Measurements from ENCODE around the gene GNG2.

GNG2 gene

DNA sequence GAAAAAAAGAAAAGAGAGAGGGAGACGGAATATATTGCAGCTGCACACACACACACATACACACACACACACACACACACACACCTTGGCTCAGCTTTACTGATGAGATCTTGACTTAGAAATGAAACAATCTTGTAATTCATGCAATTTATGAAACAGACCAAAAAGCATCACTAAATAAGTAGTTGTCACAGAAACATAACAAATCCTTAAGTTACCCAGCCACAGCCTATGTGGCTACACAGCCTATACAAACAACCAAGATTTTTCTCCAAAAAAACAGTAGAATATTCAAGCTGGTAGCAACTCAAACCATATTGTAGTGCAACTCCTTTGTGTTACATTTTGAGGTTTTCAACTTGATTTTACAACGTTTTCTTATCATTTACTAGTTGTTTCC is 37.9 kb upstream of the GNG2 start:
- Histone ChIP-seq H4K20me1 (ENCODE audit: insufficient read depth, low read length) (no peaks in the 10 kb centered on the region), H2AFZ (ENCODE audit: low read depth, low read length) (no peak overlapping the region), H3K27ac (ENCODE audit: low read length) (no peak overlapping the region), H3K4me2 (ENCODE audit: insufficient read depth, low read length) (no peak overlapping the region), H3K9ac (ENCODE audit: low read depth, low read length) (no peak overlapping the region), H3K9me3 (ENCODE audit: insufficient read depth, low read length, severe bottlenecking) (no peaks in the 10 kb centered on the region), H3K79me2 (ENCODE audit: insufficient read depth, low read length) (no peaks in the 10 kb centered on the region), H3K36me3 (ENCODE audit: insufficient read depth, low read length) (no peaks in the 10 kb centered on the region), H3K4me1 (ENCODE audit: insufficient read depth, low read length) (peaks cover 17% of the 10 kb centered on the region), H3K27me3 (ENCODE audit: insufficient read depth, low read length, poor library complexity) (no peaks in the 10 kb centered on the region), H3K4me3 (ENCODE audit: low read depth in 1 of 2, low read length in 2 of 2) (no peak overlapping the region)
- TF ChIP-seq, protein P1, sequence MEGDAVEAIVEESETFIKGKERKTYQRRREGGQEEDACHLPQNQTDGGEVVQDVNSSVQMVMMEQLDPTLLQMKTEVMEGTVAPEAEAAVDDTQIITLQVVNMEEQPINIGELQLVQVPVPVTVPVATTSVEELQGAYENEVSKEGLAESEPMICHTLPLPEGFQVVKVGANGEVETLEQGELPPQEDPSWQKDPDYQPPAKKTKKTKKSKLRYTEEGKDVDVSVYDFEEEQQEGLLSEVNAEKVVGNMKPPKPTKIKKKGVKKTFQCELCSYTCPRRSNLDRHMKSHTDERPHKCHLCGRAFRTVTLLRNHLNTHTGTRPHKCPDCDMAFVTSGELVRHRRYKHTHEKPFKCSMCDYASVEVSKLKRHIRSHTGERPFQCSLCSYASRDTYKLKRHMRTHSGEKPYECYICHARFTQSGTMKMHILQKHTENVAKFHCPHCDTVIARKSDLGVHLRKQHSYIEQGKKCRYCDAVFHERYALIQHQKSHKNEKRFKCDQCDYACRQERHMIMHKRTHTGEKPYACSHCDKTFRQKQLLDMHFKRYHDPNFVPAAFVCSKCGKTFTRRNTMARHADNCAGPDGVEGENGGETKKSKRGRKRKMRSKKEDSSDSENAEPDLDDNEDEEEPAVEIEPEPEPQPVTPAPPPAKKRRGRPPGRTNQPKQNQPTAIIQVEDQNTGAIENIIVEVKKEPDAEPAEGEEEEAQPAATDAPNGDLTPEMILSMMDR (IDR thresholded peaks at IDR 0.05; ENCODE audit: borderline replicate concordance, extremely low read depth, low read length, poor library complexity, severe bottlenecking): no peak
- TF ChIP-seq EZH2 (IDR thresholded peaks at IDR 0.05; ENCODE audit: borderline replicate concordance, low read depth, low read length, severe bottlenecking): no peak
- DNase-seq (no peak), ATAC-seq (ENCODE audit: insufficient read depth, low read depth) (no peak)

DNA sequence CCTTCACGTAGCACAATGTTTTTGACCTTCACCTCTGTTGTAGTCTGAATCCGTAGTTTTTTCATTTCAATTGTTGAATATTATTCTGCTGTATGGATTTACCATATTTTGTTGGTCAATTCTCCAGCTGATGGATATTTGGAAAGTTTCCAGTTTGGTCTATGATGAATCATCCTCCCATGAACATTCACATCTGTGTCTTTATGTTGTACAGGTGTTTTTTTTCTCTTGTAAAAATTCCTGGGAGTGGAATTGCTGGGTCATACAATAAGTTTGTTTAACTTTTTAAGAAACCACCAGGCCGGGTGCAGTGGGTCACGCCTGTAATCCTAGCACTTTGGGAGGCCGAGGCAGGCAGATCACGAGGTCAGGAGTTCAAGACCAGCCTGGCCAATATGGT is 36.7 kb upstream of the GNG2 start:
- H3K4me1 ChIP-seq (ENCODE audit: insufficient read depth, low read length): peaks cover 29% of the 10 kb centered on the region
- no peak for ATAC-seq (ENCODE audit: insufficient read depth, low read depth)
- H3K4me2 ChIP-seq (ENCODE audit: insufficient read depth, low read length): no peak overlapping the region
- no peak for DNase-seq
- H3K4me3 ChIP-seq (ENCODE audit: low read depth in 1 of 2, low read length in 2 of 2): no peak overlapping the region
- H2AFZ ChIP-seq (ENCODE audit: low read depth, low read length): no peak overlapping the region
- no peaks in the 10 kb centered on the region for H4K20me1 ChIP-seq (ENCODE audit: insufficient read depth, low read length)
- H3K9me3 ChIP-seq (ENCODE audit: insufficient read depth, low read length, severe bottlenecking): no peaks in the 10 kb centered on the region
- H3K27me3 ChIP-seq (ENCODE audit: insufficient read depth, low read length, poor library complexity): no peaks in the 10 kb centered on the region
- TF ChIP-seq EZH2 (IDR thresholded peaks at IDR 0.05; ENCODE audit: borderline replicate concordance, low read depth, low read length, severe bottlenecking): no peak
- TF ChIP-seq, protein P1 (IDR thresholded peaks at IDR 0.05; ENCODE audit: borderline replicate concordance, extremely low read depth, low read length, poor library complexity, severe bottlenecking): no peak
- H3K27ac ChIP-seq (ENCODE audit: low read length): no peak overlapping the region
- no peak overlapping the region for H3K9ac ChIP-seq (ENCODE audit: low read depth, low read length)
- no peaks in the 10 kb centered on the region for H3K79me2 ChIP-seq (ENCODE audit: insufficient read depth, low read length)
- no peaks in the 10 kb centered on the region for H3K36me3 ChIP-seq (ENCODE audit: insufficient read depth, low read length)

DNA sequence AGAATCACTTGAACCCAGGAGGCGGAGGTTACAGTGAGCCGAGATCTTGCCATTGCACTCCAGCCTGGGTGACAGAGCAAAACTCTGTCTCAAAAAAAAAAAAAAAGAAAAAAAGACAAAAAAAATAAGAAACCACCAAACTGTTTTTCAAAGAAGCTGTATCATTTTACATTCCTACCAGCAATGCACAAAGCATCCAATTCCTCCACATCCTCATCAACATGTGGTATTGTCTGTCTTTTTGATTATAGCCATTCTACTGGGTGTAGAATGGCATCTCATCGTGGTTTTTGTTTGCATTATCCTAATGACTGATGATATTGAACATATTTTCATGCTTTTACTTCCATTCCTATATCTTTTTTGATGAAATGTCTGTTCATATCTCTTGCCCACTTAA is 36.2 kb upstream of the GNG2 start:
- DNase-seq (no peak), ATAC-seq (ENCODE audit: insufficient read depth, low read depth) (no peak)
- H3K4me3 ChIP-seq (ENCODE audit: low read depth in 1 of 2, low read length in 2 of 2): no peak overlapping the region
- H3K9me3 ChIP-seq (ENCODE audit: insufficient read depth, low read length, severe bottlenecking): no peaks in the 10 kb centered on the region
- no peaks in the 10 kb centered on the region for H3K27me3 ChIP-seq (ENCODE audit: insufficient read depth, low read length, poor library complexity)
- H4K20me1 ChIP-seq (ENCODE audit: insufficient read depth, low read length): no peaks in the 10 kb centered on the region
- H3K27ac ChIP-seq (ENCODE audit: low read length): no peak overlapping the region
- H3K79me2 ChIP-seq (ENCODE audit: insufficient read depth, low read length): no peaks in the 10 kb centered on the region
- H3K36me3 ChIP-seq (ENCODE audit: insufficient read depth, low read length): no peaks in the 10 kb centered on the region
- no peak overlapping the region for H3K4me2 ChIP-seq (ENCODE audit: insufficient read depth, low read length)
- H3K4me1 ChIP-seq (ENCODE audit: insufficient read depth, low read length): peaks cover 34% of the 10 kb centered on the region
- no peak for TF ChIP-seq EZH2 (IDR thresholded peaks at IDR 0.05; ENCODE audit: borderline replicate concordance, low read depth, low read length, severe bottlenecking)
- TF ChIP-seq, protein P1 (IDR thresholded peaks at IDR 0.05; ENCODE audit: borderline replicate concordance, extremely low read depth, low read length, poor library complexity, severe bottlenecking): no peak
- H3K9ac ChIP-seq (ENCODE audit: low read depth, low read length): no peak overlapping the region
- H2AFZ ChIP-seq (ENCODE audit: low read depth, low read length): no peak overlapping the region

DNA sequence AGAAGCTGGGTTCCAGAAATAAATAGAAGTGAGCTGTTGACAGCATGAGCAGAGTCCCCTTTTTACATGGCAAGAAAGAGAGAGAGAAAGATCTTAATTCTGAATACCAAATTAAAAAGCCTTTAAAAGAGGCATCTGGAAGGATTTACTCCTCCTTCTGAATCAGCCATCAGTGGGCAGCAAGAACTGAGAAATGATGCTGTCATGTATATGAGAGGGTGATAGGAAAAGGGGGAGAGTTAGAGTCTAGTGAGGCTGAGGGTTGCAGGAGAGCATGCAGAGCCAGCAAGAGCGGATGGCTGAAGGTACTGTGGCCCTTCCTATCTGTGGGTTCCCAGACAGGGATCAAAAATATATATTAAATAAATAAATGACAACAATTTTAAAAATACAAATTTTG is 34.5 kb upstream of the GNG2 start:
- no peak overlapping the region for H3K4me3 ChIP-seq (ENCODE audit: low read depth in 1 of 2, low read length in 2 of 2)
- H3K9ac ChIP-seq (ENCODE audit: low read depth, low read length): no peak overlapping the region
- H2AFZ ChIP-seq (ENCODE audit: low read depth, low read length): no peak overlapping the region
- DNase-seq: no peak
- no peaks in the 10 kb centered on the region for H4K20me1 ChIP-seq (ENCODE audit: insufficient read depth, low read length)
- H3K4me2 ChIP-seq (ENCODE audit: insufficient read depth, low read length): no peak overlapping the region
- no peaks in the 10 kb centered on the region for H3K79me2 ChIP-seq (ENCODE audit: insufficient read depth, low read length)
- TF ChIP-seq, protein P1 (IDR thresholded peaks at IDR 0.05; ENCODE audit: borderline replicate concordance, extremely low read depth, low read length, poor library complexity, severe bottlenecking): no peak
- TF ChIP-seq EZH2 (IDR thresholded peaks at IDR 0.05; ENCODE audit: borderline replicate concordance, low read depth, low read length, severe bottlenecking): no peak
- no peak overlapping the region for H3K27ac ChIP-seq (ENCODE audit: low read length)
- no peaks in the 10 kb centered on the region for H3K9me3 ChIP-seq (ENCODE audit: insufficient read depth, low read length, severe bottlenecking)
- ATAC-seq (ENCODE audit: insufficient read depth, low read depth): no peak
- peaks cover 35% of the 10 kb centered on the region for H3K4me1 ChIP-seq (ENCODE audit: insufficient read depth, low read length)
- H3K27me3 ChIP-seq (ENCODE audit: insufficient read depth, low read length, poor library complexity): no peaks in the 10 kb centered on the region
- no peaks in the 10 kb centered on the region for H3K36me3 ChIP-seq (ENCODE audit: insufficient read depth, low read length)
